ENCODE measurements around the gene AOC1. TPM values are rescaled to one million over a fixed set of nuclear protein-coding genes. Genes with fewer than 3 reads are reported as not detected.

Gene AOC1
- polyA plus RNA-seq, 1 donor from 2014 or later, result not detected

DNA sequence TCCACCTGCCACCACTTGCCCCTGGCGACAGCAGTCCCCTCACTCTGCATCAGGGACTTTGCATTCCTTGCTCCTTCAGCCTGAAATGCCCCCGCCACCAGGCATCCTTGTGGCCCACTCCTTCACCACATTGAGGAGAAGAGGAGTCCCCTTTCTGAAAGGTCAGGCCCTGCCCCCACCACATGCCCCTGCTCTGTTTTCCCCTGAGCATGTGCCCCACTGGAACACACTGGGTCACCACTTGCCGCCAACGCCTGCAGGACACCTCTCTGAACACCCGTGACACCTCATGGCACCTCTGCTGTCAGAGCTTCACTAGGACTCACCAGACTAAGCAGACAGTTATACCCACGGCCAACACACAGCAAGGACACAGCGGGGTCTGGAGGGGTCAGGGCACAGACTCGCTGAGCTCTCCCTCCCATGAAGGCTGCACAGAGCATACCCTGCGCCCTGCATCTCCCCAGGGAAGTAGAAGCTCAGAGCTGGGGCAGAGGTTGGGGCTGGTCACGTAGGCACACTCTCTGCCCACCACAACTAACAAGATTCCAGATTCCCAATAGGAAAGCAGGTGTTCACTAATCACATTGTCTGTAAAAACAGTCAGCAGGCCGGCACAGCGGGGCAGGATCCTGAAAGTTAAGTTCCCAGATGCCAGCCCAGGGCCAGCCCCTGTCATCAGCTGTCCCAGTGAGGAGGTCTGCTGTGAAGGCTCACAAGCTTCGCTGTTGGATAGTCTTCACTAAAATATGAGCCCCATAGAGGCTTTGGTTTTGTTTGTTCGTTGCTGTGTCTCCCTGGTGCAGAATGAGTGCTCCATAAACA, 5.8 kb upstream of the AOC1 start:
- no peak for TF ChIP-seq EP300 (conservative IDR thresholded peaks at IDR 0.05; ENCODE audit: poor library complexity, severe bottlenecking)
- no peak for TF ChIP-seq CTCF (IDR thresholded peaks at IDR 0.05; ENCODE audit: poor library complexity, severe bottlenecking)
- no peak for TF ChIP-seq RAD21 (conservative IDR thresholded peaks at IDR 0.05)
- no peak for TF ChIP-seq SMC3 (conservative IDR thresholded peaks at IDR 0.05; ENCODE audit: poor library complexity)
- TF ChIP-seq EZH2 (IDR thresholded peaks at IDR 0.05; ENCODE audit: borderline replicate concordance, insufficient read depth, low read length, poor library complexity, severe bottlenecking), result no peak
- TF ChIP-seq TAF1 (IDR thresholded peaks at IDR 0.05; ENCODE audit: low read depth), result no peak
- no peak for TF ChIP-seq POLR2AphosphoS5 (IDR thresholded peaks at IDR 0.05)
- TF ChIP-seq MXI1 (conservative IDR thresholded peaks at IDR 0.05; ENCODE audit: poor library complexity, severe bottlenecking), result no peak
- TF ChIP-seq, protein P1, sequence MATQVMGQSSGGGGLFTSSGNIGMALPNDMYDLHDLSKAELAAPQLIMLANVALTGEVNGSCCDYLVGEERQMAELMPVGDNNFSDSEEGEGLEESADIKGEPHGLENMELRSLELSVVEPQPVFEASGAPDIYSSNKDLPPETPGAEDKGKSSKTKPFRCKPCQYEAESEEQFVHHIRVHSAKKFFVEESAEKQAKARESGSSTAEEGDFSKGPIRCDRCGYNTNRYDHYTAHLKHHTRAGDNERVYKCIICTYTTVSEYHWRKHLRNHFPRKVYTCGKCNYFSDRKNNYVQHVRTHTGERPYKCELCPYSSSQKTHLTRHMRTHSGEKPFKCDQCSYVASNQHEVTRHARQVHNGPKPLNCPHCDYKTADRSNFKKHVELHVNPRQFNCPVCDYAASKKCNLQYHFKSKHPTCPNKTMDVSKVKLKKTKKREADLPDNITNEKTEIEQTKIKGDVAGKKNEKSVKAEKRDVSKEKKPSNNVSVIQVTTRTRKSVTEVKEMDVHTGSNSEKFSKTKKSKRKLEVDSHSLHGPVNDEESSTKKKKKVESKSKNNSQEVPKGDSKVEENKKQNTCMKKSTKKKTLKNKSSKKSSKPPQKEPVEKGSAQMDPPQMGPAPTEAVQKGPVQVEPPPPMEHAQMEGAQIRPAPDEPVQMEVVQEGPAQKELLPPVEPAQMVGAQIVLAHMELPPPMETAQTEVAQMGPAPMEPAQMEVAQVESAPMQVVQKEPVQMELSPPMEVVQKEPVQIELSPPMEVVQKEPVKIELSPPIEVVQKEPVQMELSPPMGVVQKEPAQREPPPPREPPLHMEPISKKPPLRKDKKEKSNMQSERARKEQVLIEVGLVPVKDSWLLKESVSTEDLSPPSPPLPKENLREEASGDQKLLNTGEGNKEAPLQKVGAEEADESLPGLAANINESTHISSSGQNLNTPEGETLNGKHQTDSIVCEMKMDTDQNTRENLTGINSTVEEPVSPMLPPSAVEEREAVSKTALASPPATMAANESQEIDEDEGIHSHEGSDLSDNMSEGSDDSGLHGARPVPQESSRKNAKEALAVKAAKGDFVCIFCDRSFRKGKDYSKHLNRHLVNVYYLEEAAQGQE (IDR thresholded peaks at IDR 0.05; ENCODE audit: borderline replicate concordance), result no peak
- Histone ChIP-seq H3K27me3 (ENCODE audit: insufficient read depth, low read depth, low read length) (no peaks in the 10 kb centered on the region), H2AFZ (ENCODE audit: low read depth, low read length) (no peak overlapping the region), H3K9me2 (ENCODE audit: insufficient read depth, low read length) (no peaks in the 10 kb centered on the region), H3K9ac (ENCODE audit: low read length) (no peak overlapping the region), H3K27ac (ENCODE audit: low read length) (no peak overlapping the region), H3K79me2 (replicated peaks; ENCODE audit: insufficient read depth, low read length) (no peaks in the 10 kb centered on the region), H3K4me3 (ENCODE audit: low read length) (no peak overlapping the region), H3K36me3 (ENCODE audit: insufficient read depth, low read length) (no peaks in the 10 kb centered on the region), H3K4me2 (ENCODE audit: low read length) (no peak overlapping the region), H3F3A (ENCODE audit: insufficient read depth, low read length, poor library complexity, severe bottlenecking) (no peaks in the 10 kb centered on the region), H4K20me1 (ENCODE audit: insufficient read depth) (no peaks in the 10 kb centered on the region), H3K9me3 (ENCODE audit: low read length) (no peaks in the 10 kb centered on the region)

- Histone ChIP-seq H4K20me1 (ENCODE audit: insufficient read depth) (no peaks in the 10 kb centered on the region), H3F3A (ENCODE audit: insufficient read depth, low read length, poor library complexity, severe bottlenecking) (no peaks in the 10 kb centered on the region), H3K4me3 (ENCODE audit: low read length) (no peak overlapping the region), H3K79me2 (replicated peaks; ENCODE audit: insufficient read depth, low read length) (no peaks in the 10 kb centered on the region), H3K4me2 (ENCODE audit: low read length) (no peak overlapping the region), H2AFZ (ENCODE audit: low read depth, low read length) (no peak overlapping the region), H3K9me3 (ENCODE audit: low read length) (no peaks in the 10 kb centered on the region), H3K9ac (ENCODE audit: low read length) (no peak overlapping the region), H3K36me3 (ENCODE audit: insufficient read depth, low read length) (no peaks in the 10 kb centered on the region), H3K27me3 (ENCODE audit: insufficient read depth, low read depth, low read length) (no peaks in the 10 kb centered on the region), H3K9me2 (ENCODE audit: insufficient read depth, low read length) (no peaks in the 10 kb centered on the region), H3K27ac (ENCODE audit: low read length) (no peak overlapping the region)
- TF ChIP-seq TAF1 (IDR thresholded peaks at IDR 0.05; ENCODE audit: low read depth) (no peak), RAD21 (conservative IDR thresholded peaks at IDR 0.05) (no peak), POLR2AphosphoS5 (IDR thresholded peaks at IDR 0.05) (no peak), EP300 (conservative IDR thresholded peaks at IDR 0.05; ENCODE audit: poor library complexity, severe bottlenecking) (no peak), MXI1 (conservative IDR thresholded peaks at IDR 0.05; ENCODE audit: poor library complexity, severe bottlenecking) (no peak), SMC3 (conservative IDR thresholded peaks at IDR 0.05; ENCODE audit: poor library complexity) (no peak), EZH2 (IDR thresholded peaks at IDR 0.05; ENCODE audit: borderline replicate concordance, insufficient read depth, low read length, poor library complexity, severe bottlenecking) (no peak), CTCF (IDR thresholded peaks at IDR 0.05; ENCODE audit: poor library complexity, severe bottlenecking) (no peak)
- TF ChIP-seq, protein P1 (IDR thresholded peaks at IDR 0.05; ENCODE audit: borderline replicate concordance), result no peak
These were observed 4.8 kb upstream of the AOC1 start for GRCh38 chr7:150847536-150847935.
